GM12878 (cell line): ENCODE measurements around the gene DPAGT1.

Experiments used
- NBN ChIP-seq: fragments of 450-650 bp; IDR thresholded peaks from 2 replicates; pipeline ENCODE4 v1.6.1; 2016
- SIN3A ChIP-seq: IDR thresholded peaks from 2 replicates; pipeline ENCODE4 v1.6.1; 2012; ENCODE audit warnings: low read depth, low read length, improper control_type of control experiment
- TF ChIP-seq, protein P1 (sequence below): IDR thresholded peaks from 2 replicates; pipeline ENCODE4 v1.6.1; 2011; ENCODE audit warnings: low read depth, mild to moderate bottlenecking, low read length, moderate library complexity, borderline replicate concordance; ENCODE audit errors: extremely low read depth

GRCh38 chr11:119100246-119100970 lies 1.2 kb downstream of the DPAGT1 start:
- TF ChIP-seq NBN (no peak), SIN3A (no peak)
- TF ChIP-seq, protein P1, sequence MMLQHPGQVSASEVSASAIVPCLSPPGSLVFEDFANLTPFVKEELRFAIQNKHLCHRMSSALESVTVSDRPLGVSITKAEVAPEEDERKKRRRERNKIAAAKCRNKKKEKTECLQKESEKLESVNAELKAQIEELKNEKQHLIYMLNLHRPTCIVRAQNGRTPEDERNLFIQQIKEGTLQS, result no peak
